ENCODE data around the gene CYP26A1.

DNA sequence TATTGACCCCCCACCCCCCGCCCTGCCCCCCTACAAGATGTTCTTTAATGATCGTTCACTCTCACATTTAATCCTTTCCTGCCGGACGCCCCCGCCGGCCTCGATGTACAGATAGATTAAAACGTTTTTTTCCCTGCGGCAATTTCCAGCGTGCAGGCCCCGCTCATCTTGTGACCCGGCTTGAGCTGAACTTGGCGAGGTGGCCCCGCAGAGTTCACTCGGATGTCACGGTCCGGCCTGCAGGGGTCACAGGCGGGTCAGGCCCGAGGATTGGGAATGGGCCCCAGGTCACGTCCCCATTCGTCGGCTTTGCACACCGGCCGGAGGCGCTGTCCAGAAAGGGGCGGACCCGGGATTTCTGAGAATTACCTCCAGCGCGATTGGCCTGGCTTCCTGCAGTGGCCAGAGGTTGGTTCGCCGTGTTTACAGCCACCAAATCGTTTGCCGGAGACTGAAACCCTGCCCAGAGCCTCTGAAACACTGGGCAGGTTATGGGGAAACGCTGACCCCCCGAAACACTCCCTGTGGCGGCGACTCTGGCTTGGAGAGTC is 1.9 kb upstream of the CYP26A1 start:
- TF ChIP-seq EP300 (IDR thresholded peaks at IDR 0.05): no peak
- TF ChIP-seq, protein P1, sequence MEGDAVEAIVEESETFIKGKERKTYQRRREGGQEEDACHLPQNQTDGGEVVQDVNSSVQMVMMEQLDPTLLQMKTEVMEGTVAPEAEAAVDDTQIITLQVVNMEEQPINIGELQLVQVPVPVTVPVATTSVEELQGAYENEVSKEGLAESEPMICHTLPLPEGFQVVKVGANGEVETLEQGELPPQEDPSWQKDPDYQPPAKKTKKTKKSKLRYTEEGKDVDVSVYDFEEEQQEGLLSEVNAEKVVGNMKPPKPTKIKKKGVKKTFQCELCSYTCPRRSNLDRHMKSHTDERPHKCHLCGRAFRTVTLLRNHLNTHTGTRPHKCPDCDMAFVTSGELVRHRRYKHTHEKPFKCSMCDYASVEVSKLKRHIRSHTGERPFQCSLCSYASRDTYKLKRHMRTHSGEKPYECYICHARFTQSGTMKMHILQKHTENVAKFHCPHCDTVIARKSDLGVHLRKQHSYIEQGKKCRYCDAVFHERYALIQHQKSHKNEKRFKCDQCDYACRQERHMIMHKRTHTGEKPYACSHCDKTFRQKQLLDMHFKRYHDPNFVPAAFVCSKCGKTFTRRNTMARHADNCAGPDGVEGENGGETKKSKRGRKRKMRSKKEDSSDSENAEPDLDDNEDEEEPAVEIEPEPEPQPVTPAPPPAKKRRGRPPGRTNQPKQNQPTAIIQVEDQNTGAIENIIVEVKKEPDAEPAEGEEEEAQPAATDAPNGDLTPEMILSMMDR (IDR thresholded peaks at IDR 0.05): no peak

All from ovary (tissue), 3 donors.